Airway epithelial cell (primary cell): Measurements from ENCODE around the gene MBD3L2B. TPM values are rescaled to one million over a fixed set of nuclear protein-coding genes. Genes with fewer than 3 reads are reported as not detected.

Experiments
- total RNA-seq: library from RNA; depleted of rRNA; stranded (reverse); fragments of >200 nt; gene quantifications from 2 replicates; pipeline ENCODE4 v1.2.3, GENCODE V29; 2015

Gene MBD3L2B
- total RNA-seq: not detected in 2 replicates

GRCh38 chr19:7021331-7021730, at the start of gene MBD3L2B:
Gene MBD3L2B, minus strand, starts transcription at chr19:7021431. Its CDS starts 34 bp downstream, at chr19:7021397.

GRCh38 chr19:7069042-7069903, 48.0 kb upstream of the MBD3L2B start, which contains the start of gene ZNF557:
Gene ZNF557, plus strand, starts transcription at chr19:7069703. Its CDS starts 5,372 bp downstream, at chr19:7075075.

GRCh38 chr19:7058576-7058975, 37.3 kb upstream of the MBD3L2B start, which contains the start of gene MBD3L3:
Gene MBD3L3, minus strand, starts transcription at chr19:7058676. Its CDS starts 71 bp downstream, at chr19:7058605.

GRCh38 chr19:7049021-7049420, 27.8 kb upstream of the MBD3L2B start, which contains the start of gene MBD3L2:
Gene MBD3L2, plus strand, starts transcription at chr19:7049321. Its CDS starts 53 bp downstream, at chr19:7049374.

GRCh38 chr19:7040079-7040478, 18.8 kb upstream of the MBD3L2B start, which contains the start of gene MBD3L4:
Gene MBD3L4, minus strand, starts transcription at chr19:7040179. Its CDS starts 35 bp downstream, at chr19:7040144.

GRCh38 chr19:7030278-7030677, 9.0 kb upstream of the MBD3L2B start, which contains the start of gene MBD3L5:
Gene MBD3L5, plus strand, starts transcription at chr19:7030578. Its CDS starts 34 bp downstream, at chr19:7030612.

Other genes starting within 250 kb of the MBD3L2B start
- 2.3 and 2.8 TPM in 2 replicates for gene VAV1, start 248.7 kb downstream of the MBD3L2B start, total RNA-seq
- not detected in 2 replicates for gene ADGRE1, start 133.9 kb downstream of the MBD3L2B start, total RNA-seq
- gene MBD3L5, start 9.1 kb upstream of the MBD3L2B start, total RNA-seq: not detected in 2 replicates
- not detected in 2 replicates for gene MBD3L4, start 18.7 kb upstream of the MBD3L2B start, total RNA-seq
- gene MBD3L2, start 27.9 kb upstream of the MBD3L2B start, total RNA-seq: not detected in 2 replicates
- gene MBD3L3, start 37.2 kb upstream of the MBD3L2B start, total RNA-seq: not detected in 2 replicates
- 2.2 and 6.4 TPM in 2 replicates for gene ZNF557, start 48.3 kb upstream of the MBD3L2B start, total RNA-seq